Kidney epithelial cell (primary cell): ENCODE measurements around the gene BSDC1. TPM values are rescaled to one million over a fixed set of nuclear protein-coding genes. Genes with fewer than 3 reads are reported as not detected.

Experiments used
- DNase-seq: peaks from one replicate; pipeline ENCODE4 v3.0.0-alpha.2; 2010; ENCODE audit warnings: low read depth
- H3K27me3 ChIP-seq: 2 replicates; pipeline ENCODE4 v1.6.0; 2011; ENCODE audit warnings: low read length; ENCODE audit not compliant: control insufficient read depth, insufficient read depth
- H3K36me3 ChIP-seq: 2 replicates; pipeline ENCODE4 v1.5.1; 2011; ENCODE audit warnings: low read length; ENCODE audit not compliant: control insufficient read depth, insufficient read depth
- H3K4me3 ChIP-seq: 2 replicates; pipeline ENCODE4 v1.5.1; 2011; ENCODE audit warnings: low read depth, mild to moderate bottlenecking, control low read depth, low read length
- CTCF ChIP-seq: IDR thresholded peaks from 2 replicates; pipeline ENCODE4 v1.5.1; 2011; ENCODE audit warnings: mild to moderate bottlenecking, moderate library complexity, low read length, control low read depth, inconsistent platforms; ENCODE audit not compliant: insufficient read depth, poor library complexity, severe bottlenecking
- total RNA-seq: library from RNA; depleted of rRNA; stranded (reverse); fragments of >200 nt; gene quantifications from 2 replicates; pipeline ENCODE4 v1.2.3, GENCODE V29; 2015

BSDC1 gene
- total RNA-seq, 1 donor from 2014 or later, result 81.6 TPM

- H3K36me3 ChIP-seq, result peaks cover 3% of the 10 kb centered on the region
- TF ChIP-seq CTCF, result no peak
- DNase-seq, result no peak
These were observed 18.0 kb downstream of the BSDC1 start for GRCh38 chr1:32376199-32376598.

GRCh38 chr1:32373996-32374592 lies 20.1 kb downstream of the BSDC1 start:
- H3K4me3 ChIP-seq, result no peak overlapping the region
- no peak for TF ChIP-seq CTCF
- peaks cover 1% of the 10 kb centered on the region for H3K36me3 ChIP-seq
- DNase-seq, result no peak
- H3K27me3 ChIP-seq, result no peaks in the 10 kb centered on the region

More at GRCh38 chr1:32376199-32376598, 18.0 kb downstream of the BSDC1 start:
- no peaks in the 10 kb centered on the region for H3K27me3 ChIP-seq
- no peak overlapping the region for H3K4me3 ChIP-seq

- H3K27me3 ChIP-seq, result no peaks in the 10 kb centered on the region
- DNase-seq, result no peak
- TF ChIP-seq CTCF, result no peak
- no peak overlapping the region for H3K4me3 ChIP-seq
- H3K36me3 ChIP-seq, result peaks cover 5% of the 10 kb centered on the region
These were observed 22.0 kb downstream of the BSDC1 start for GRCh38 chr1:32372149-32372756.

- no peak for TF ChIP-seq CTCF
- Histone ChIP-seq H3K36me3 (peaks cover 7% of the 10 kb centered on the region), H3K27me3 (no peaks in the 10 kb centered on the region), H3K4me3 (no peak overlapping the region)
- DNase-seq, result no peak
These were observed 26.2 kb downstream of the BSDC1 start for GRCh38 chr1:32367912-32368635.

GRCh38 chr1:32365445-32365844 lies 28.8 kb downstream of the BSDC1 start:
- no peak overlapping the region for H3K4me3 ChIP-seq
- H3K36me3 ChIP-seq, result peaks cover 7% of the 10 kb centered on the region
- TF ChIP-seq CTCF, result no peak
- no peaks in the 10 kb centered on the region for H3K27me3 ChIP-seq
- DNase-seq, result no peak
